Left lung (tissue), 10 donors: Measurements from ENCODE around the gene CACNA1C. TPM values are rescaled to one million over a fixed set of nuclear protein-coding genes. Genes with fewer than 3 reads are reported as not detected.

Experiments
- ATAC-seq: fragments of 200-7000 bp; cut with Tn5 transposase; one replicate; pipeline ENCODE4 v1.9.1; 2020; ENCODE audit warnings: moderate library complexity
- DNase-seq, 4 donors: peaks; one replicate each; pipeline ENCODE4 v3.0.0-alpha.2; 2013 to 2020
- H3K27ac ChIP-seq, 2 donors: fragments of 200-600 bp; sonication (generic) in 1 of 2; one replicate each; pipeline versions ENCODE4 v1.5.0 to v1.8.0; 2020 to 2021
- H3K27me3 ChIP-seq, 2 donors: fragments of 200-600 bp; sonication (generic) in 1 of 2; one replicate each; pipeline versions ENCODE4 v1.5.0 to v1.8.0; 2020 to 2021
- H3K36me3 ChIP-seq, 2 donors: fragments of 200-600 bp; sonication (generic) in 1 of 2; one replicate each; pipeline versions ENCODE4 v1.5.0 to v1.8.0; 2020 to 2021
- H3K4me1 ChIP-seq, 2 donors: fragments of 200-600 bp; one replicate each; pipeline ENCODE4 v1.8.0; 2021
- H3K4me3 ChIP-seq, 2 donors: fragments of 200-600 bp; sonication (generic) in 1 of 2; one replicate each; pipeline versions ENCODE4 v1.5.0 to v1.8.0; 2020 to 2021; ENCODE audit warnings: mild to moderate bottlenecking in 1 of 2
- H3K9me3 ChIP-seq, 2 donors: fragments of 200-600 bp; sonication (generic) in 1 of 2; one replicate each; pipeline versions ENCODE4 v1.5.0 to v1.8.0; 2020 to 2021
- intact Hi-C, 2 donors: fragments of 100-400 bp; cut with DNase I; formaldehyde crosslinking; loops; one replicate each; pipeline versions ENCODE4 v1.11.2 to v1.14.2; 2022
- polyA plus RNA-seq, 6 donors: library from polyadenylated mRNA; unstranded; fragments of 120-200 nt; gene quantifications; one replicate each; pipeline ENCODE4 v1.2.1, GENCODE V29; 2013; ENCODE audit not compliant: insufficient read length in 6 of 6
- total RNA-seq, 2 donors: library from RNA; stranded (reverse); fragmentation: NEBNext Ultra II Directional; extraction: Animal tissue kit (Norgen Biotek cat#: 25700); gene quantifications; one replicate each; pipeline ENCODE4 v1.2.1, GENCODE V29; 2021
- TF ChIP-seq, protein P1 (sequence below), 2 donors: fragments of 200-600 bp; sonication (generic) in 1 of 2; IDR thresholded peaks; one replicate each; pipeline versions ENCODE4 v1.5.0 to v1.8.0; 2021; ENCODE audit warnings: antibody characterized with exemption in 2 of 2
- donor health status: DM: no; HTN: yes; CAD: no.
- donor health status: DM: no; HTN: no; CAD: no.

CACNA1C gene
- total and polyA plus RNA-seq, 8 donors = 11.9 to 21.9 (median 14.2) TPM

DNA sequence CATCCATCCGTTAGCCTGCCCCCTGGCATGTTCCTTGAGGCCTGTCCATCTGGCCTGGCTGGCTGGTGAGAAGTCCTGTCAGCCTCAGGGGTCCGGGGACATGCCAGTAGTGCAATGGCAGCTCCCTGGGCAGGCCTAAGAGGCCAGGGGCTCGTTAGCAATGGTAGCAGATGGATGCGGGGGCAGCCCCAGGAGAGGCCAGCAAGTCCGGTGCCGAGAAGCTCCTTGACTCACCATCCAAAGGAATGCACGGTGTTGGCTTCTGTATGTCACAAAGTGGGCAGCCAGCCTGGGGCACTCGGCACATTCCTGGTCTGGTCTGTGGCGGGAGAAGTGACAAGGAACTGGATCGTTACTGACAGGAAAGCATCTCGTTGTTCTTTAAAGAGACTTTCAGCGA is 319.9 kb downstream of the CACNA1C start:
- H3K27ac ChIP-seq = no peak overlapping the region
- H3K4me1 ChIP-seq = no peaks in the 10 kb centered on the region
- H3K9me3 ChIP-seq = no peaks in the 10 kb centered on the region
- DNase-seq = no peak
- TF ChIP-seq, protein P1, sequence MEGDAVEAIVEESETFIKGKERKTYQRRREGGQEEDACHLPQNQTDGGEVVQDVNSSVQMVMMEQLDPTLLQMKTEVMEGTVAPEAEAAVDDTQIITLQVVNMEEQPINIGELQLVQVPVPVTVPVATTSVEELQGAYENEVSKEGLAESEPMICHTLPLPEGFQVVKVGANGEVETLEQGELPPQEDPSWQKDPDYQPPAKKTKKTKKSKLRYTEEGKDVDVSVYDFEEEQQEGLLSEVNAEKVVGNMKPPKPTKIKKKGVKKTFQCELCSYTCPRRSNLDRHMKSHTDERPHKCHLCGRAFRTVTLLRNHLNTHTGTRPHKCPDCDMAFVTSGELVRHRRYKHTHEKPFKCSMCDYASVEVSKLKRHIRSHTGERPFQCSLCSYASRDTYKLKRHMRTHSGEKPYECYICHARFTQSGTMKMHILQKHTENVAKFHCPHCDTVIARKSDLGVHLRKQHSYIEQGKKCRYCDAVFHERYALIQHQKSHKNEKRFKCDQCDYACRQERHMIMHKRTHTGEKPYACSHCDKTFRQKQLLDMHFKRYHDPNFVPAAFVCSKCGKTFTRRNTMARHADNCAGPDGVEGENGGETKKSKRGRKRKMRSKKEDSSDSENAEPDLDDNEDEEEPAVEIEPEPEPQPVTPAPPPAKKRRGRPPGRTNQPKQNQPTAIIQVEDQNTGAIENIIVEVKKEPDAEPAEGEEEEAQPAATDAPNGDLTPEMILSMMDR (IDR thresholded peaks at IDR 0.05) = no peak
- no peak overlapping the region for H3K4me3 ChIP-seq
- no peak for ATAC-seq
- no peaks in the 10 kb centered on the region for H3K27me3 ChIP-seq
- no peaks in the 10 kb centered on the region for H3K36me3 ChIP-seq
- intact Hi-C loops = no loop called here

DNA sequence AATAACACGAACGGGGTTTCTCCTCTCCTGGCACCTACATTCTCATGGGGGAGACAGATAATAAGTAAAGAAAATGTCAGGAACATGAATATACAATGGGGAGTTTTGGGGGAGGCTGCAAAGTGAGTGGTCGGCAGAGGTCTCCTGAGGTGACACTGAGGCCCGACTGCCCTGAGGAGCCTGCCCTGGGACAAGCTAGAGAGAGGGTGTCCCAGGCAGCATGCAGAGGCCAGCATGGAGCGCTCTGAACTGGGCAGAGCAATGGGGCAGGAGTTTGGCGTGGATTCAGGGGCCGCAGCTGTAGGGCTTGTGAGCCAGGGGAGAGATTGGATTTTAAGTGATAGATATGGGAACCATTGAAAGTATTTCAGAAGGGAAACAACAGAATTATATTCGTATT is 320.5 kb downstream of the CACNA1C start:
- Histone ChIP-seq H3K36me3 (no peaks in the 10 kb centered on the region), H3K4me1 (no peaks in the 10 kb centered on the region), H3K27ac (no peak overlapping the region), H3K9me3 (no peaks in the 10 kb centered on the region), H3K27me3 (no peaks in the 10 kb centered on the region), H3K4me3 (no peak overlapping the region)
- intact Hi-C loops = no loop called here
- ATAC-seq (no peak), DNase-seq (no peak)
- TF ChIP-seq, protein P1 (IDR thresholded peaks at IDR 0.05) = no peak

DNA sequence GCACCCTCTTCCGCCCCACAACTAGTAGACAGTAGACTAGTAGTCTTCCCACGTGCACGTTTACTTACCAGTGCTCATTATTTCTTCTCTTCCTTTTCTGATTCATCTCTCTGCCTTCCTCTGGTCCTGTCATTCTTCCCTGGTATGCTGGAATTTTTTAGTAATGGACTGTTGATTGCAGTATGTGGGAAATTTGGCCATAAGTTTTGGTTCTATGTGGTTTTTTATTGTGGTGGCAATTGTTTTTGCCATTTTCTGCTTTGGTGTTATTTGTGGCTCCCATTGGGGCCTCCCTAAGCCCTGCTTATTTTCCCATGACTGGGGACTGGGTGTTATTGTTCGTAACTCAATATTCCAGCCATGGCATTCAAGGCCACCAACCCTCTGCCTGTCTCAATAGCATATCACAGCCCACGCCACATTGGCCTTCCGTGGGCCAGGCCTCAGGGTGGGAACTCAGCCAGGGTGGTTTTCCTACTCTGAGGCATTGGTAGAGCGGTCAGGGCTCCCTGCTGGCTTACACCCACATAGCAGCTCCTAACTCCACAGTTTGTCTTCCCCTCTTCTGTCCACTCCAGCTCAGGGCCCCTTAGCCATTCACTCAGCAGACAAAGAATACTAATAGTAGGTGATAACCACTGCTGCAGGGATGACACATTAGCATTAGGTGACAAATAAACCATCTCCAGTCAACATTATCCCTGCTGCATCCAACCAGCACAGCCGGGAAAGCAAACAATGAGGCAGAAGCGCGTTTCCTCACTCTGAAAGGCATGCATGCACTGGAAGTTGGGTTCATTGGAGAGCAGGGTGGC is 321.5 kb downstream of the CACNA1C start:
- ATAC-seq = no peak
- intact Hi-C loops = no loop called here
- DNase-seq = no peak
- Histone ChIP-seq H3K4me1 (no peaks in the 10 kb centered on the region), H3K4me3 (no peak overlapping the region), H3K36me3 (no peaks in the 10 kb centered on the region), H3K9me3 (no peaks in the 10 kb centered on the region), H3K27ac (no peak overlapping the region), H3K27me3 (no peaks in the 10 kb centered on the region)
- TF ChIP-seq, protein P1 (IDR thresholded peaks at IDR 0.05) = no peak

DNA sequence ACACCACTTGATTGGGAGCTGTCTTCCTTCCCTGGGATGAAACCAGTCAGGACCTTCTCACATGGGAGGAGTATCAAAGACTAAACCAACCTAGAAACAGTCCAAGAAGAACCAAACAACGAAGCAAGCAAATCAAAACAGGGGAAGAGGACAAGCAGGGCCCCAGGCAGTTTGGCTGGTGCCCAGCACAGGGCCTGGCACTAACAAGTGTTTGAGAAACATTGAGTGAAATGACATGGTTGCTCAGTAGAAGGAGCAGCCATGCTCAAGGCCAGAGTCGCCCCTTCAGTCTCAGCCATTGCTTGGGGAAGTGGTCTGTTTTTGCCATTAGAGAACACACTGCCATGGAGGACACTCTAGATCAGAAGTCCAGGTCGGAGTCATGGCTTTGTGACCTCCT is 323.1 kb downstream of the CACNA1C start:
- no peaks in the 10 kb centered on the region for H3K9me3 ChIP-seq
- H3K4me1 ChIP-seq = no peaks in the 10 kb centered on the region
- no peak overlapping the region for H3K4me3 ChIP-seq
- intact Hi-C loops = no loop called here
- no peaks in the 10 kb centered on the region for H3K36me3 ChIP-seq
- ATAC-seq (no peak), DNase-seq (no peak)
- no peaks in the 10 kb centered on the region for H3K27me3 ChIP-seq
- H3K27ac ChIP-seq = no peak overlapping the region
- TF ChIP-seq, protein P1 (IDR thresholded peaks at IDR 0.05) = no peak

DNA sequence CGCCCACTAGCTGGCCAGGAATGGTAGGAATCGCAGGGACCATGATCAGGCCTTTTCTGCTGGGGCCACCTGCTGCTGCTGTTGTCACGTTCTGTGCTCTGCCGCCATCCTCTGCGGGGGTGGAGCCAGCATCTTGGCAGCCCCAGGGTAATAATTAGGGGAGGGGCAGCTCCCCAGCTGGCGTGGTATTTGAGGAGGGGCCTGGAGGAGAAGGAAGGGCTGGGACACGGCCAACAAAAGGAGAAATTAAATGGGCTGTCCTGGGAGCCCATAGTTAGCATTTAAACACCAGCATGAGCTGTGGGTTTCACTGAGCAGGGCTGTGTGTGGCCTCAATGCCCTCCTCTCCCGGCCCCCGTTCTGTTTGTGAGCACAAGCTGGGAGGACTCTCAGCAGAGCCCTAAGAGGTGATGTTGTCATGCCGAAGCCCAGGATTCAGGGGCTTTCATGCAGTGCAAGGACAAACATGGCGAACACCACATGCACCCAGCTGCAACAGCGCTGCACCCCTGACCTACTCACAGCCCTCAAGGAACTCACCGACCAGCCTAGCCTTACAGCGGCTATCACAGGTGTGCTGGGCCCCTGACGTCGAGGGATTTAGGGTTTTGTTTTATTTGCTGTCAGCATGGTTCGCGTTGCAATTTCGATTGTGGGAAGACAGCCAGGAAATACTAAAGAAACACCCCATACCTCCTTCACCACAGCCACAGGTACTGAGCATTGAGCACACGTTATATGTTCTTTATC is 324.3 kb downstream of the CACNA1C start:
- ATAC-seq (no peak), DNase-seq (peak in 1 of 4 donors; percentile 63)
- H3K9me3 ChIP-seq = no peaks in the 10 kb centered on the region
- H3K4me1 ChIP-seq = no peaks in the 10 kb centered on the region
- intact Hi-C loops = no loop called here
- H3K27ac ChIP-seq = no peak overlapping the region
- H3K27me3 ChIP-seq = no peaks in the 10 kb centered on the region
- no peak overlapping the region for H3K4me3 ChIP-seq
- H3K36me3 ChIP-seq = no peaks in the 10 kb centered on the region
- TF ChIP-seq, protein P1 (IDR thresholded peaks at IDR 0.05) = no peak
